ENCODE results near the gene PIGS. TPM values are rescaled to one million over a fixed set of nuclear protein-coding genes. Genes with fewer than 3 reads are reported as not detected.

PIGS gene
- total and polyA plus RNA-seq, 2 donors (not counting 3 experiments of a cell fraction or from before 2014, with no cell fraction given), result 71.3 to 110 TPM

- DNase-seq (ENCODE audit: low read depth, low spot score) (no peak), FAIRE-seq (no peak)
- Histone ChIP-seq H4K20me1 (replicated peaks; ENCODE audit: control insufficient read depth, extremely low read depth, insufficient read depth, low read length) (no peaks in the 10 kb centered on the region), H3K9ac (replicated peaks; ENCODE audit: extremely low read depth, insufficient read depth, low read length) (no peak overlapping the region), H3K36me3 (ENCODE audit: control insufficient read depth in 2 of 2, extremely low read depth in 1 of 2, insufficient read depth in 2 of 2, low read length in 2 of 2) (peaks cover 3 to 5% of the 10 kb centered on the region in 2 experiments), H3K79me2 (ENCODE audit: control insufficient read depth, insufficient read depth, low read length) (peaks cover 12% of the 10 kb centered on the region), H3K27ac (ENCODE audit: insufficient read depth, low read depth, low read length) (no peak overlapping the region), H3K9me1 (replicated peaks; ENCODE audit: control insufficient read depth, extremely low read depth, insufficient read depth, low read length) (no peaks in the 10 kb centered on the region), H3K9me3 (replicated peaks; ENCODE audit: control insufficient read depth, insufficient read depth, low read length) (no peaks in the 10 kb centered on the region), H3K4me1 (ENCODE audit: control insufficient read depth, extremely low read depth, insufficient read depth, low read length) (peaks cover 12% of the 10 kb centered on the region), H2AFZ (ENCODE audit: low read depth, low read length) (no peak overlapping the region), H3K27me3 (ENCODE audit: control insufficient read depth in 2 of 2, insufficient read depth in 2 of 2, low read length in 2 of 2) (no peaks in the 10 kb centered on the region), H3K4me2 (ENCODE audit: insufficient read depth, low read length) (no peak overlapping the region), H3K4me3 (replicated peaks in 1 of 3; ENCODE audit: insufficient read depth in 1 of 3, low read depth in 1 of 3, low read length in 3 of 3) (no peak overlapping the region)
- BruUV-seq (replicated peaks), result no TSS peak
- dilution Hi-C loops (cut with MboI; ENCODE audit: extremely low pct_ligation_motif_present, low sequenced_read_pairs) (no loop called here), intact Hi-C loops (cut with micrococcal nuclease) (no loop called here)
- ChIA-PET POLR2A (no interaction called here), CTCF (no interaction called here)
- peak in 1 of 2 donors; percentile 0 for TF ChIP-seq CTCF (IDR thresholded peaks at IDR 0.05; ENCODE audit: extremely low read depth in 1 of 2, insufficient read depth in 1 of 2, low read depth in 1 of 2, low read length in 2 of 2)
- TF ChIP-seq MYC (IDR thresholded peaks at IDR 0.05; ENCODE audit: low read depth, low read length), result no peak
Observed at GRCh38 chr17:28574526-28574925, 3.2 kb upstream of the PIGS start.

GRCh38 chr17:28573966-28574480, 2.7 kb upstream of the PIGS start:
- no peaks in the 10 kb centered on the region for H3K27me3 ChIP-seq (ENCODE audit: control insufficient read depth in 2 of 2, insufficient read depth in 2 of 2, low read length in 2 of 2)
- DNase-seq (ENCODE audit: low read depth, low spot score) (no peak), FAIRE-seq (no peak)
- no peak overlapping the region for H2AFZ ChIP-seq (ENCODE audit: low read depth, low read length)
- no peaks in the 10 kb centered on the region for H3K9me1 ChIP-seq (replicated peaks; ENCODE audit: control insufficient read depth, extremely low read depth, insufficient read depth, low read length)
- no peak overlapping the region for H3K4me3 ChIP-seq (replicated peaks in 1 of 3; ENCODE audit: insufficient read depth in 1 of 3, low read depth in 1 of 3, low read length in 3 of 3)
- H3K9ac ChIP-seq (replicated peaks; ENCODE audit: extremely low read depth, insufficient read depth, low read length), result no peak overlapping the region
- dilution Hi-C loops (cut with MboI; ENCODE audit: extremely low pct_ligation_motif_present, low sequenced_read_pairs), result no loop called here
- ChIA-PET POLR2A (no interaction called here), CTCF (no interaction called here)
- H4K20me1 ChIP-seq (replicated peaks; ENCODE audit: control insufficient read depth, extremely low read depth, insufficient read depth, low read length), result no peaks in the 10 kb centered on the region
- BruUV-seq (replicated peaks), result no TSS peak
- H3K9me3 ChIP-seq (replicated peaks; ENCODE audit: control insufficient read depth, insufficient read depth, low read length), result no peaks in the 10 kb centered on the region
- TF ChIP-seq MAX (IDR thresholded peaks at IDR 0.05; ENCODE audit: insufficient read depth, insufficient read length), result no peak
- no peak for TF ChIP-seq FOS (IDR thresholded peaks at IDR 0.05; ENCODE audit: borderline replicate concordance, insufficient read depth, low read length)
- no peak for TF ChIP-seq POLR2AphosphoS5 (IDR thresholded peaks at IDR 0.05; ENCODE audit: insufficient read depth, low read depth, low read length)
- TF ChIP-seq CTCF (IDR thresholded peaks at IDR 0.05; ENCODE audit: extremely low read depth in 1 of 2, insufficient read depth in 1 of 2, low read depth in 1 of 2, low read length in 2 of 2), result no peak
- no peak for TF ChIP-seq MYC (IDR thresholded peaks at IDR 0.05; ENCODE audit: low read depth, low read length)
- no peak for TF ChIP-seq POLR2A (IDR thresholded peaks at IDR 0.05; ENCODE audit: low read depth, low read length)
- TF ChIP-seq EZH2 (IDR thresholded peaks at IDR 0.05; ENCODE audit: borderline replicate concordance, low read depth, low read length, severe bottlenecking), result no peak
- TF ChIP-seq GATA2 (IDR thresholded peaks at IDR 0.05; ENCODE audit: insufficient read depth, insufficient read length, low read depth, low read length), result no peak
- H3K4me2 ChIP-seq (ENCODE audit: insufficient read depth, low read length), result no peak overlapping the region
- peaks cover under 1 to 5% of the 10 kb centered on the region in 2 experiments for H3K36me3 ChIP-seq (ENCODE audit: control insufficient read depth in 2 of 2, extremely low read depth in 1 of 2, insufficient read depth in 2 of 2, low read length in 2 of 2)
- peaks cover 14% of the 10 kb centered on the region for H3K79me2 ChIP-seq (ENCODE audit: control insufficient read depth, insufficient read depth, low read length)
- H3K27ac ChIP-seq (ENCODE audit: insufficient read depth, low read depth, low read length), result no peak overlapping the region
- H3K4me1 ChIP-seq (ENCODE audit: control insufficient read depth, extremely low read depth, insufficient read depth, low read length), result peaks cover 12% of the 10 kb centered on the region
- intact Hi-C loops (cut with micrococcal nuclease), result no loop called here

All from endothelial cell of umbilical vein (primary cell).